Keratinocyte (primary cell): ENCODE data around the gene FTO. TPM values are rescaled to one million over a fixed set of nuclear protein-coding genes. Genes with fewer than 3 reads are reported as not detected.

Experiments used
- DNase-seq: peaks from one replicate; pipeline ENCODE4 v3.0.0-alpha.2; 2011; ENCODE audit warnings: low read depth, missing footprints, low spot score
- FAIRE-seq: peaks from 2 replicates; lab custom pipeline; 2011; peaks lifted over from hg19 to GRCh38; lab: Jason Lieb, UNC
- H2AFZ ChIP-seq: 2 replicates; pipeline ENCODE4 v1.6.0; 2012; ENCODE audit warnings: low read length, control low read depth, inconsistent platforms; ENCODE audit not compliant: control insufficient read depth
- H3K27ac ChIP-seq: 2 replicates; pipeline ENCODE4 v1.5.1; 2011; ENCODE audit warnings: low read length; ENCODE audit not compliant: control insufficient read depth, insufficient read depth
- H3K27me3 ChIP-seq: 3 replicates; pipeline ENCODE4 v1.6.0; 2011; ENCODE audit warnings: low read length; ENCODE audit not compliant: control insufficient read depth, insufficient read depth; ENCODE audit errors: extremely low read depth
- H3K36me3 ChIP-seq, 2 experiments: 2 replicates in 1 of 2; 3 replicates in 1 of 2; pipeline ENCODE4 v1.5.1; 2011; ENCODE audit warnings: low read length in 2 of 2, mild to moderate bottlenecking in 1 of 2; ENCODE audit not compliant: control insufficient read depth in 2 of 2, insufficient read depth in 2 of 2; ENCODE audit errors: extremely low read depth in 1 of 2
- H3K4me1 ChIP-seq: 3 replicates; pipeline ENCODE4 v1.5.1; 2011; ENCODE audit warnings: low read length; ENCODE audit not compliant: control insufficient read depth, insufficient read depth; ENCODE audit errors: extremely low read depth
- H3K4me2 ChIP-seq: 3 replicates; pipeline ENCODE4 v1.6.0; 2011; ENCODE audit warnings: low read depth, low read length; ENCODE audit not compliant: control insufficient read depth, insufficient read depth; ENCODE audit errors: extremely low read depth
- H3K4me3 ChIP-seq, 3 experiments: fragments of 200-600 bp in 1 of 3; sonication (generic) in 1 of 3; 2 replicates in 2 of 3; 3 replicates in 1 of 3; pipeline ENCODE4 v1.5.1; 2011 to 2016; ENCODE audit warnings: low read length in 3 of 3, mild to moderate bottlenecking in 3 of 3, control low read depth in 2 of 3, inconsistent platforms in 1 of 3, low read depth in 1 of 3, mixed read lengths in 1 of 3, mixed run types in 1 of 3, moderate library complexity in 1 of 3; ENCODE audit not compliant: control insufficient read depth in 2 of 3, insufficient read depth in 2 of 3; ENCODE audit errors: extremely low read depth in 1 of 3
- H3K79me2 ChIP-seq: 2 replicates; pipeline ENCODE4 v1.6.0; 2012; ENCODE audit warnings: low read length; ENCODE audit not compliant: control insufficient read depth, insufficient read depth
- H3K9ac ChIP-seq: 3 replicates; pipeline ENCODE4 v1.6.0; 2011; ENCODE audit warnings: low read length; ENCODE audit not compliant: control insufficient read depth, insufficient read depth; ENCODE audit errors: extremely low read depth
- H3K9me1 ChIP-seq: 3 replicates; pipeline ENCODE4 v1.6.0; 2011; ENCODE audit warnings: low read length; ENCODE audit not compliant: control insufficient read depth, insufficient read depth; ENCODE audit errors: extremely low read depth
- H3K9me3 ChIP-seq: 2 replicates; pipeline ENCODE4 v1.5.1; 2012; ENCODE audit warnings: low read depth, low read length; ENCODE audit not compliant: control insufficient read depth
- H4K20me1 ChIP-seq: 3 replicates; pipeline ENCODE4 v1.6.0; 2011; ENCODE audit warnings: low read length; ENCODE audit not compliant: control insufficient read depth, insufficient read depth; ENCODE audit errors: extremely low read depth
- EZH2 ChIP-seq: IDR thresholded peaks from one replicate; pipeline ENCODE4 v1.6.1; 2012; ENCODE audit warnings: inconsistent platforms, mild to moderate bottlenecking, low read length, moderate library complexity
- dilution Hi-C: fragments of 300-500 bp; cut with MboI; formaldehyde crosslinking; loops from one replicate; pipeline ENCODE4 v1.7.0; 2020; ENCODE audit warnings: low sequenced_read_pairs; ENCODE audit not compliant: extremely low pct_ligation_motif_present
- polyA plus RNA-seq, 5 experiments: library from polyadenylated mRNA; depleted of rRNA in 3 of 5; stranded (reverse) in 3 of 5; stranded (forward) in 1 of 5; unstranded in 1 of 5; fragments of >200 nt; gene quantifications; 1 replicate in 1 of 5; 2 replicates in 3 of 5; 3 replicates in 1 of 5; pipeline versions ENCODE4 v1.2.1 to v1.2.3, GENCODE V29; 2011 to 2012; ENCODE audit warnings: missing spikeins in 2 of 5, low read depth in 1 of 5, low replicate concordance in 1 of 5
- TF ChIP-seq, protein P1 (sequence below), 3 experiments: IDR thresholded peaks in 1 of 3; conservative IDR thresholded peaks in 1 of 3; optimal IDR thresholded peaks in 1 of 3; 2 replicates in 2 of 3; 3 replicates in 1 of 3; pipeline versions ENCODE3 to v1.5.1; 2011; ENCODE audit warnings: low read length in 3 of 3, mild to moderate bottlenecking in 3 of 3, moderate library complexity in 2 of 3, control low read depth in 1 of 3, inconsistent platforms in 1 of 3; ENCODE audit not compliant: insufficient read depth in 2 of 3; ENCODE audit errors: extremely low read depth in 1 of 3

FTO gene
- polyA plus RNA-seq, 1 donor (not counting 4 experiments of a cell fraction or from before 2014, with no cell fraction given) = 56.4 TPM

GRCh38 chr16:53712065-53712464, 8.1 kb downstream of the FTO start:
- no peaks in the 10 kb centered on the region for H3K36me3 ChIP-seq
- H2AFZ ChIP-seq = no peak overlapping the region
- H3K4me1 ChIP-seq = no peaks in the 10 kb centered on the region
- FAIRE-seq = no peak
- no peak overlapping the region for H3K4me2 ChIP-seq
- no peaks in the 10 kb centered on the region for H4K20me1 ChIP-seq
- no peaks in the 10 kb centered on the region for H3K9me3 ChIP-seq
- H3K27ac ChIP-seq = no peak overlapping the region
- H3K9ac ChIP-seq = no peak overlapping the region
- DNase-seq = no peak
- H3K4me3 ChIP-seq = no peak overlapping the region
- dilution Hi-C loops = no loop called here
- no peak for TF ChIP-seq EZH2
- TF ChIP-seq, protein P1, sequence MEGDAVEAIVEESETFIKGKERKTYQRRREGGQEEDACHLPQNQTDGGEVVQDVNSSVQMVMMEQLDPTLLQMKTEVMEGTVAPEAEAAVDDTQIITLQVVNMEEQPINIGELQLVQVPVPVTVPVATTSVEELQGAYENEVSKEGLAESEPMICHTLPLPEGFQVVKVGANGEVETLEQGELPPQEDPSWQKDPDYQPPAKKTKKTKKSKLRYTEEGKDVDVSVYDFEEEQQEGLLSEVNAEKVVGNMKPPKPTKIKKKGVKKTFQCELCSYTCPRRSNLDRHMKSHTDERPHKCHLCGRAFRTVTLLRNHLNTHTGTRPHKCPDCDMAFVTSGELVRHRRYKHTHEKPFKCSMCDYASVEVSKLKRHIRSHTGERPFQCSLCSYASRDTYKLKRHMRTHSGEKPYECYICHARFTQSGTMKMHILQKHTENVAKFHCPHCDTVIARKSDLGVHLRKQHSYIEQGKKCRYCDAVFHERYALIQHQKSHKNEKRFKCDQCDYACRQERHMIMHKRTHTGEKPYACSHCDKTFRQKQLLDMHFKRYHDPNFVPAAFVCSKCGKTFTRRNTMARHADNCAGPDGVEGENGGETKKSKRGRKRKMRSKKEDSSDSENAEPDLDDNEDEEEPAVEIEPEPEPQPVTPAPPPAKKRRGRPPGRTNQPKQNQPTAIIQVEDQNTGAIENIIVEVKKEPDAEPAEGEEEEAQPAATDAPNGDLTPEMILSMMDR (optimal IDR thresholded peaks at IDR 0.05 in 1 of 3, IDR thresholded peaks at IDR 0.05 in 1 of 3, conservative IDR thresholded peaks at IDR 0.05 in 1 of 3; ENCODE audit: extremely low read depth in 1 of 3, insufficient read depth in 2 of 3, low read length in 3 of 3) = no peak
- no peaks in the 10 kb centered on the region for H3K9me1 ChIP-seq
- no peaks in the 10 kb centered on the region for H3K27me3 ChIP-seq
- H3K79me2 ChIP-seq = peaks cover 51% of the 10 kb centered on the region

DNA sequence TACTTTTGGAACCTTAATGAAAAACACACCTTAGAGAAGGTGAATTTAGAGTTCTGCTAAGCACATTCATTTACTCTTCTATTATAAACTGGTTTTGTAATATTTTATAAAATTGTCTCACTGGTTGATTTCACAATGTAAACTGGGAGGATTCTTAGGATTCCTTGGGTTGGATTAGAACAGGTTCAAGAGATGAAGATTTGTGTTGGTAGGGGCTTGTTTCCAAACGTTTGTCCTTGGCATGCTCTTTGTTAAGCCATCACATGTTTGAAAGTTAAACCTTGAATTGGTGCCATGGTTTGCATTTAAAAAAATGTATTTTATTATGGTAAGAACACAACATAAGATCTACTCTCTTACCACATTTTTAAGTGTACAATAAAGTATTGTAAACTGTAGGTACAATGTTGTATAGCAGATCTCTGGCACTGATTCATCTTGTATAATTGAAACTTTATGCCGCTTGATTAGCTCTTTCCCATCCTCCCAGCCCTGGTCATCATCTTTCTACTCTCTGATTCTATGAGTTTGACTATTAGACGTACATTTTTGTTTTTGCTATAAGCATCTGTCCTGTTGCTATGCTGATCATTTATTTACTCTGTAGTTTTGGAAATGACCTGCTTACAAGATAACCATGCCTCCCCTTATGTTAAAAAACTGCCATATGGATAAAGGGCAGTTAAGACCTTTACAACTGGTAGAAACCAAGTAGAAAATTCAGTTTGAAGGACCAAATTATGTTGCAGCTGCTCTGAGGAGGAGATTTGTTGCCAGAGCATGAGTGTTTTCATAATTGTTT, 9.6 kb downstream of the FTO start:
- dilution Hi-C loops = no loop called here
- Histone ChIP-seq H3K4me2 (no peak overlapping the region), H4K20me1 (no peaks in the 10 kb centered on the region), H3K36me3 (no peaks in the 10 kb centered on the region), H3K4me1 (no peaks in the 10 kb centered on the region), H3K9ac (no peak overlapping the region), H3K27me3 (no peaks in the 10 kb centered on the region), H2AFZ (no peak overlapping the region), H3K4me3 (no peak overlapping the region), H3K9me1 (no peaks in the 10 kb centered on the region), H3K9me3 (no peaks in the 10 kb centered on the region), H3K79me2 (peaks cover 42% of the 10 kb centered on the region), H3K27ac (no peak overlapping the region)
- FAIRE-seq (no peak), DNase-seq (no peak)
- TF ChIP-seq, protein P1 (optimal IDR thresholded peaks at IDR 0.05 in 1 of 3, IDR thresholded peaks at IDR 0.05 in 1 of 3, conservative IDR thresholded peaks at IDR 0.05 in 1 of 3; ENCODE audit: extremely low read depth in 1 of 3, insufficient read depth in 2 of 3, low read length in 3 of 3) = no peak
- TF ChIP-seq EZH2 = no peak
